Measurements from ENCODE around the gene CENPN.

Gene CENPN, protein sequence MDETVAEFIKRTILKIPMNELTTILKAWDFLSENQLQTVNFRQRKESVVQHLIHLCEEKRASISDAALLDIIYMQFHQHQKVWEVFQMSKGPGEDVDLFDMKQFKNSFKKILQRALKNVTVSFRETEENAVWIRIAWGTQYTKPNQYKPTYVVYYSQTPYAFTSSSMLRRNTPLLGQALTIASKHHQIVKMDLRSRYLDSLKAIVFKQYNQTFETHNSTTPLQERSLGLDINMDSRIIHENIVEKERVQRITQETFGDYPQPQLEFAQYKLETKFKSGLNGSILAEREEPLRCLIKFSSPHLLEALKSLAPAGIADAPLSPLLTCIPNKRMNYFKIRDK

GRCh38 chr16:81006813-81007695 lies at the start of gene CENPN, which contains the start of gene CMC2:
CENPN (plus strand) TSS chr16:81007214; CDS start chr16:81011940, 4,726 bp downstream.
CMC2 (minus strand) TSS chr16:81006885; CDS start chr16:80997394, 9,491 bp downstream.
- peak; percentile 99 for DNase-seq

DNA sequence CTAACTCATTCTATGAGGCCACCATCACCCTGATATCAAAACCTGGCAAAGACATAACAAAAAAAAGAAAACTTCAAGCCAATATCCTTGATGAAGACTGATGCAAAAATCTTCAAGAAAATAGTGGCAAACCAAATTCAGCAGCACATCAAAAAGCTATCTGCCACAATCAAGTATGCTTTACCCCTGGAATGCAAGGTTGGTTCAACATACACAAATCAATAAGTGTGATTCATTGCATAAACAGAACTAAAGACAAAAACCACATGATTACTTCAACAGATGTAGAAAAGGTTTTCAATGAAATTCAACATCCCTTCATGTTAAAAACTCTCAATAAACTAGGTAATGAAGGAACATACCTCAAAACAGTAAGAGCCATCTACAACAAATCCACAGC lies 48.7 kb upstream of the CENPN start:
- no peak for DNase-seq

DNA sequence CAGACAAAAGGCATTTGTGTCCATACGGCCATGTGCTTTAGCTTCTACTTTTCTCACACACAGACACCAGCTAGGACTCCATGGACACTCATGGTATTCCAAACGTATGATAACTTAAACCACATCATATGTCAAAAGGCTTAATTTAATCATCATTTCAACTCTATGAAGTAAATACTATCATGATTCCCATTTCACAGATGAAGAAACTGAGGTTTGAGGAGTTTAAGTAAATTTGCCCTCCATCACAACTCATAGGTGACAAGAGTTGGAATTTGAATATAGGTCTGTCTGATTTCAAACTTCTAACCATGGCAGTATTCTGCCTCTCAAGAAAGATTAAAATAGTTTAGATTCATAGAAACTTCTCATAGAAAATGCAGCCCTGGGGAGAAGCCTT lies 44.1 kb upstream of the CENPN start:
- no peak for DNase-seq

- DNase-seq, result no peak
These were observed 42.7 kb upstream of the CENPN start for GRCh38 chr16:80964351-80964750.

- no peak for DNase-seq
These were observed 40.4 kb upstream of the CENPN start for GRCh38 chr16:80966617-80967016.

GRCh38 chr16:80968386-80969113 lies 38.5 kb upstream of the CENPN start:
- peak; percentile 43 for DNase-seq

DNA sequence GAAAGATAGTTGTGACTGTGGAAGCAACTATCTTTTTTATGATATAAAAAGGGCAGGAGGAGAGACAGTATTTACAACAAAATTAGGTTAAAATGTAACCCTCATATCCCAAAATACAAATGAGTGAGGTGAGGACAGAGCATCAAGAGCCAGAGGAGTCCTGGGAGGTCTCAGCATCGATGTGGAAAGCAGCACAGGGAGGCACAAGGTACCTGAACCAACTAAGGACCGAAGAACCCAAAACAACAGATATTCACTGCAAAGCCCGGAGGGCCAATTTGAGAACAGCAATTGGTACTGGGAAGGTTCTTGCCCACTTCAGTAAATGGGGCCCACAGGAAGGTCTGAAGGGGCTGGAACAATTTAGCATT lies 37.9 kb upstream of the CENPN start:
- no peak for DNase-seq

DNA sequence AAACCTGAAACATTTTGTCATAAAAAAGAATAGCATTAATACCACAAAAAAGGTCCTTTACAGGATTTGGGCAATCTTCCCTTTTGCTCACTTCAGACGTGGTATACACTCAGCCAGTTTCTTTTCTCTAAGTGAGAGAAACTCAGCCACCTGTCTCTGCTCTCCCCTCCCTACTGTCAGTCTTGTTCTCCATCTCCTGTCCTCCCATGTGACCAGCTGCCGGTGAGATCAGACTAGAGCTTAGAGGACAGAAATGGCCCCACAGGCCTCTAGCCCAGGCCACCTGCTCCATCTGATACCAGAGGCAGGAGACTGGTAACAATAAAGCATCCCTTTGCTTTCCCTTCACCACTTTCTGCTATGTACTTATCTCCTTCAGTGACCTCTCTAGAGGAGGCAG lies 35.2 kb upstream of the CENPN start:
- DNase-seq, result no peak

DNA sequence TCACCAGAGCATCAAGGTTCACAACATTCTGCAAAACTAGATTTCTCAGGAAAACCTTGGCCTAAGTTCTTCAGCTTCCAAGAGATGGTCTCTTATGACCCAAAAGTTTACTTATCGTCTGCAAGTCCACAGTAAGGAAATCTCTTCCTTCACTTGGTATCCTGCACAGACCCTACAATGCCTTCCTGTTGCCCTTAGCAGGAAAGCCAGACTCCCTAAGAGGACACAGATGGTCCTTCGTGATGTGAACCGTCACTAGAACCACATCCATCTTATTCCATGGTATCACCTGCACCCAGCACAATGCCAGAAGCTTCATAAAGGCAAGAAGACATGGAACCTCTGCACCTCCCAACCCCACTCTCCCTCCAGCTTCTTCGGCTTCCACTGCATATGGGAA lies 34.4 kb upstream of the CENPN start:
- DNase-seq, result no peak

- peak; percentile 44 for DNase-seq
These were observed 33.0 kb upstream of the CENPN start for GRCh38 chr16:80973991-80974390.

DNA sequence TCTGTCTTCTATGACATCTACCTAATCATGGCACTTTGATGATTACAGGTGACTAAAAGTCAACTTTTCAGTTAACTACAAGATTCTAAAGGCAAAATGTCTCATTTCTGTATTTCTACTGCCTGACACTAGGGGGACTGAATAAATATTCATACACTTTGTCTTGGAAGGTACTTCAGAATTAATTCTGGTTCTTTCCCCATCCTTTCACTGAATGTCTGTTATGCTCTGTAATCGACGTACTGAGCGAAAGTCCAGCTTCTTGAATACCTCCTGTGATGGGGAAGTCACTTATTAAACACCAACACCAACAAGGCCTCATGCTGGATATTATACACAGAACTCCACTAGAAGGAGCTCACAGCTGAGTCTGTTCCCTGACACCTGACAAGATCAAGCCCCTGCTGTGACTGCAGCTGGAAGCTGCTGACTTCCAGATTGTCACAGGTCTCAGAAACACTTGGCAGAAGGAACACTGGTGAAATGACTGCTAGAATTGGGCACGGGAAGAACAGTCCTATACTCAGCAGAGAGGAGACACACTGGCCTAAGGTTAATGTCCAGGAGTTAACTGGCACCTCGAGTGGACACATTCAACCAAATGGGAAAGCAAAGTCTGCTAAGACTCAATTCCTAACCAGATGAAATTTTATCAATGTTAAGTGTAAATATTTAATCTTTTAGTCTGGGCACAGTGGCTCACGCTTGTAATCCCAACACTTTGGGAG lies 32.2 kb upstream of the CENPN start:
- no peak for DNase-seq

- DNase-seq, result no peak
These were observed 30.1 kb upstream of the CENPN start for GRCh38 chr16:80976946-80977345.

GRCh38 chr16:80981103-80981502 lies 25.9 kb upstream of the CENPN start:
- no peak for DNase-seq

DNA sequence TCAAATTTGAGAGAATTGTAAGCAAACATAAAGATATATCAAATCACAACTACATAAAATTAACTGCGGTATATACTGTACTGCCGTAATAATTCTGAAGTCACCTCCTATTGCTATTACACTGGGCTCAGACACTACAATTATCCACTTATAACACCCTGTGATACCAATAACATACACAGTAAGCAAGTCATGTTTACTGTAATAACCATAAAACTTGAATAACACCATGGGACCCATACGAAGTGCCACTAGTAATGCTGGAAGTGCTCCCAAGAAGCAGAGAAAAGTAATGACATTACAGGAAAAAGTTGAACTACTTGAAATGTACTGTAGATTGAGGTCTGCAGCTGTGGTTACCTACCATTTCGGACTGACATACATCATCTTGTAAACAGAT lies 24.4 kb upstream of the CENPN start:
- no peak for DNase-seq

DNA sequence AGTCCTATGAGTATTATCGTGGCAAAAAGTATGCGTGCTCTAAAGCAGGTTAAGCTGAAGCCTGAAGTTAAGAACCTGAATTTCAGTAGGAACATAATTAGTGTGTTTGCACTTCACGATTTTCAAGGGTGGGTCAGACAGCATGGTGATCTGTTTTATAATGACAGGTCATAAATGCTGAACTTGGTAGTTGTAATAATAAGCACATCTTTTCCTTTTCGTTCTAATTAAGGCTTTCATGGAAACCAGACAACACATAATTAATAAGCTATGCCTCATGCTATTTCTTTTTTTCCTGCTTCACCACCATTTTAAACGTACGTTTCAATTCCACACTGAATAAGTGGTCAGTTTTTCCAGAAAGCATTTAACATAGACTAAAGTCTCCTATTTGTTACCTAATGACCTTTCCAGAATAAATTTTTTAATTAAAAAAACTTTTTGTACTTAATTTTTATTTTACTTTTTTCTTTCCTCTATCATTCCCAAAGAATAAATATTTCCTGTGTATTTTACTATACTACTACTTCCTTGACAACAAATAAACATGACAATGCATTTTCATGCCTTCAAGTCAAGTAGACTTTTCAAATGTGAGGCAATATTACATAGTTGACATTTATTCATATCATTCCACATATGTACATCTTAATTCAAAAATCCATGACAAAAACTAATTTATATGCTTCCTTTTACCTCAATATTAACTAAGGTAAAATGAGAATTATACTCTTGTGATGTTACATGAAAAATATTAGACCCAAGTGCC lies 22.7 kb upstream of the CENPN start:
- no peak for DNase-seq

- no peak for DNase-seq
These were observed 21.4 kb upstream of the CENPN start for GRCh38 chr16:80985611-80986010.

GRCh38 chr16:80986557-80986956 lies 20.5 kb upstream of the CENPN start:
- no peak for DNase-seq

GRCh38 chr16:80988756-80989155 lies 18.3 kb upstream of the CENPN start:
- DNase-seq, result no peak

DNA sequence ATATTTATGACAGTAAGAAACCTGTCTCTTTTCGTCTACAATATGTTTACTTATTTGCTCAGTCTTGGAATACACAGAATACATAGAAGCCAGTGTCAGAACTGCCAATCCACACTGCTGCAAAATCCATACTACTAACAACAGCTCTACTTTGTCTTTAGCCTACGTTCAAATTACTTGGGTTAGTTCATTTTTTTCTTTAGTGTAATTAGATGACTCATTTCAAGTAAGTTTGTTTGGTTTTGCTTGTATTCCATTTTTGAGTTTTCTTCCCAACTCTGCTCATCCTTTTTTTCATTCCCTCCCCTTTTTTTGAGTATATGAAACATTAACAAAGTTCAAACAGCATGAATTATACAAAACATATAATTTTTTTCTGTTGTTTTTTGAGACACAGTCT lies 17.2 kb upstream of the CENPN start:
- DNase-seq, result no peak

DNA sequence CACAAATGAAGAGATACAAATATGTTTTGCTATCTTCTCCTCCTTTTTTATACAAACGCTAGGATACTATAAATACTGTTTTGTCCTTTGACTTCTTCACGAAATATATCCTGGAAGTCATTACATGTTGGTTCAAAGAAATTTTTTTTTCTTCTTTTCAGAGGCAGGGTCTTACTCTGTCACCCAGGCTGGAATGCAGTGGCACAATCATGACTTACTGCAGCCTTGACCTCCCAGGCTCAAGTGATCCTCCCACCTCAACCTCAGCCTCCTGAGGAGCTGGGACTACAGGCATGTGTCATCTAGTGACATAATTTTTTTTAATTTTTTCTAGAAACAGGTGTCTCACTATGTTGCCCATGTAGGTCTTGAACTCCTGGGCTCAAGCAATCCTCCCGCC lies 16.4 kb upstream of the CENPN start:
- no peak for DNase-seq

DNA sequence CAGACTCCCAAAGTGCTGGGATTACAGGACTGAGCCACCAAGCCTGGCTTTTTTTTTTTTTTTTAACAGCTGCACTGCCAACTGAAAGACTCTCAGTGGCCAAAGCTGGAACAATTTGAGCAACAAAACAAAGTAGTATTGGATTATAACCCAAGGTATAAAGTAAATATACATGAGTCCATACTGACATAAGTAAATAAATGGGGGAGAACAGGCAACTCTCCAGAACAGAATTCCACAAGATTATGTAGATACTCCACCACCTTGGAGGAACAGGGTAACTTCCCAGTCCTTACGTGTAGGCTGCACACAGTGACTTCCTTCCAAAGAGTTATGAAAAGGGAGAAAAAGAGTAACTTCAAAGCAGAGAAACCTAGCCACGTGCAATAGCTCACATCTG lies 16.0 kb upstream of the CENPN start:
- DNase-seq, result no peak
